HG03280 (cell line): ENCODE data around the gene PRDM8.
A peak's percentile ranks its signal among the peaks of the same experiment; 100 is the strongest.
"Not testable (repeated sequence)": the region's sequence is repeated elsewhere in the genome, so short reads cannot be mapped to it uniquely, and the experiment has no call there.

ENCODE experiments used
- ATAC-seq: cut with Tn5 transposase; IDR thresholded peaks from one replicate; pipeline ENCODE4 v1.9.1; 2021; ENCODE audit warnings: mild to moderate bottlenecking, moderate library complexity; ENCODE audit not compliant: unreplicated experiment

The PRDM8 gene

GRCh38 chr4:80196922-80197573 is at the start of gene PRDM8:
TSS of gene PRDM8 (plus strand) at chr4:80197503. CDS start at chr4:80200081, 2,578 bp downstream.
- no peak for ATAC-seq

GRCh38 chr4:80150387-80151180 is 46.7 kb upstream of the PRDM8 start:
- ATAC-seq: no peak

- no peak for ATAC-seq
Observed at GRCh38 chr4:80151981-80152380, 45.3 kb upstream of the PRDM8 start.

GRCh38 chr4:80153874-80154544 is 43.3 kb upstream of the PRDM8 start:
- ATAC-seq: no peak

- no peak for ATAC-seq
Observed at GRCh38 chr4:80154545-80154933, 42.8 kb upstream of the PRDM8 start.

- ATAC-seq: no peak
Observed at GRCh38 chr4:80155316-80155982, 41.9 kb upstream of the PRDM8 start.

GRCh38 chr4:80156410-80156809 is 40.9 kb upstream of the PRDM8 start:
- no peak for ATAC-seq

- ATAC-seq: no peak
Observed at GRCh38 chr4:80161413-80162058, 35.8 kb upstream of the PRDM8 start.

GRCh38 chr4:80162418-80162817 is 34.9 kb upstream of the PRDM8 start:
- no peak for ATAC-seq

- ATAC-seq: no peak
Observed at GRCh38 chr4:80165855-80166254, 31.4 kb upstream of the PRDM8 start.

GRCh38 chr4:80171251-80171650 is 26.1 kb upstream of the PRDM8 start:
- no peak for ATAC-seq

- ATAC-seq: no peak
Observed at GRCh38 chr4:80171656-80172055, 25.6 kb upstream of the PRDM8 start.

- no peak for ATAC-seq
Observed at GRCh38 chr4:80172203-80172602, 25.1 kb upstream of the PRDM8 start.

- peak; percentile 57 for ATAC-seq
Observed at GRCh38 chr4:80173401-80173800, 23.9 kb upstream of the PRDM8 start.

GRCh38 chr4:80173841-80174240 is 23.5 kb upstream of the PRDM8 start:
- ATAC-seq: no peak

- ATAC-seq: not testable (repeated sequence)
Observed at GRCh38 chr4:80177793-80178192, 19.5 kb upstream of the PRDM8 start.

- ATAC-seq: no peak
Observed at GRCh38 chr4:80178964-80179363, 18.3 kb upstream of the PRDM8 start.

- no peak for ATAC-seq
Observed at GRCh38 chr4:80179637-80180161, 17.6 kb upstream of the PRDM8 start.

GRCh38 chr4:80180743-80181142 is 16.6 kb upstream of the PRDM8 start:
- no peak for ATAC-seq

GRCh38 chr4:80182237-80182866 is 15.0 kb upstream of the PRDM8 start:
- no peak for ATAC-seq
